ENCODE measurements around the gene BZW1.

The BZW1 gene

DNA sequence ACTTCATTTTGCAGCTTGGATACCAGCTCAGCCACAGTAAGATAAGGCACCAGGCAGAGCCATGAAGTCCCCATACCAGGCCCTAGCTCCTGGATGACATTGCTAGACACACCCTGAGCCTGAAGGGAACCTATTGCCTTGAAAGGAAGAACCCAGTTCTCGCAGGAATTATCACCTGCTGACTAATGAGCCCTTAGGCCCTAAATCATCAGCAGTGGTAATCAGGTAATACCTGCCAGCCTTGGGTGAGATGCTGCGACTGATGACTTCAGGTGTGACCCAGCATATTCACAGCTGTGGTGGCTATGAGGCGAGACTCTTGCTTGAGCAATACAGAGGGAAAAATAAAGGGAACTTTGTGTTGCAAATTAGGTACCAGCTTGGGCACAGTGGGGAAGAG, 27.8 kb downstream of the BZW1 start:
- no peak for TF ChIP-seq POLR2A (IDR thresholded peaks at IDR 0.05; ENCODE audit: low read length)
- no peak for TF ChIP-seq GATA1 (IDR thresholded peaks at IDR 0.05; ENCODE audit: low read depth, low read length)
- no peak for DNase-seq

DNA sequence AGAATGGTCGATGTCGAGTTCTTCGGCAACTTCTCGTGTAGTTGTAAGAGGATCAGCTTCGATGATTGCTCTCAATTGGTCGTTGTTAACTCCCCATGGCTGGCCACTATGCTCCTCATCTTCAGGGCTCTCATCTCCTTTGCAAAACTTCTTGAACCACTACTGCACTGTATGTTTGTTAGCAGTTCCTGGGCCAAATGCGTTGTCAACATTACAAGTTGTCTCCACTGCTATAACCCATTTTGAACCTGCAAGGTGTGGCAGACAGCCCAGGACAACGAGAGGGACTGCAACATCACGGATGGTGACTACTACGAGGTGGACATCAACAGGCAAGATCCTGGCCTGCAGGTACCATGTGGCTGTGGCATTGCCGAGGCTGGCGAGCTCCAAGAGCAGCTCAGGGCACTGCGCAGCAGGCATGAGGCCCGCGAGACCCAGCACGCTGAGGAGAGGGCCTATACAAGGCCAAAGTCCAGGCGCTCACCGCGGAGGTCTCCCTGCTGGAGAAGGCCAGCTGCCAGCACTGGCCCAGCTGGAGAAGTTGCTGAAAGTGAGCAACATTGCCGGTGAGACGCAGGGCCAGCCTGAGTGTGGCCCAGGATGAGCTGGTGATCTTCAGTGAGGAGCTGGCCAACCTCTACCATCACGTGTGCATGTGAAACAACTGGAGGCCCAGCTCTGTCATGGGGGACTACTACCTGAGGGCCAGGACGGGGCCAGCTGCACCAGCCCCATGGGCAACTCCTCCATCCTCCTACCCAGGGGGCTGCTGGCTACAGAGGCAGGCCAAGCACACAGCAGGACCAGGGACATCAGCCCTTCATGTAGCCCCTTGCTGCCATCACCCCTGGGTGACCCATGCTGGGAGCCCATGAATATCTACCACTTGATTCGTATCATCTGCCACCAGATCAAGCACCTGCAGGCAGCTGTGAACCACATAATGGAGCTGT, 32.6 kb downstream of the BZW1 start:
- DNase-seq: no peak
- TF ChIP-seq GATA1 (IDR thresholded peaks at IDR 0.05; ENCODE audit: low read depth, low read length): no peak
- no peak for TF ChIP-seq POLR2A (IDR thresholded peaks at IDR 0.05; ENCODE audit: low read length)

DNA sequence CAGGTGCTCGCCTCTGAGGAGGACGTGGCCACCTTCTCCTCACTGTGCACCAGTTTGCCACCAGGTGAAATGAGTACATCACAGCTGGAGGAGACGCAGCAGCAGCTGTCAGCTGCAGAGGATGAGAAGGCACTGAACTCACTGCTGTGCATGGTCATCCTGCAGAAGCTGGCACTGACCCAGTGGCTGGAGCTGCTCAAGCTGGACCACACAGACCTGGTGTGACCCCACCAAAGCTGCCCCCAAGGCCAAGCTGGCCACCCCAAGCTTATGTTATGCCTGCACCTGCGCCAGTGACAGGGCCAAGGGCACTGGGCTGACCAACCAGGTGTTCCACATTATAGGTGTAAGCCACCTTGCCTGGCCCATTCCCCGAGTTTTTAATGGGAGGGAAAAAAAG, 33.5 kb downstream of the BZW1 start:
- no peak for DNase-seq
- TF ChIP-seq GATA1 (IDR thresholded peaks at IDR 0.05; ENCODE audit: low read depth, low read length) (no peak), POLR2A (IDR thresholded peaks at IDR 0.05; ENCODE audit: low read length) (no peak)

DNA sequence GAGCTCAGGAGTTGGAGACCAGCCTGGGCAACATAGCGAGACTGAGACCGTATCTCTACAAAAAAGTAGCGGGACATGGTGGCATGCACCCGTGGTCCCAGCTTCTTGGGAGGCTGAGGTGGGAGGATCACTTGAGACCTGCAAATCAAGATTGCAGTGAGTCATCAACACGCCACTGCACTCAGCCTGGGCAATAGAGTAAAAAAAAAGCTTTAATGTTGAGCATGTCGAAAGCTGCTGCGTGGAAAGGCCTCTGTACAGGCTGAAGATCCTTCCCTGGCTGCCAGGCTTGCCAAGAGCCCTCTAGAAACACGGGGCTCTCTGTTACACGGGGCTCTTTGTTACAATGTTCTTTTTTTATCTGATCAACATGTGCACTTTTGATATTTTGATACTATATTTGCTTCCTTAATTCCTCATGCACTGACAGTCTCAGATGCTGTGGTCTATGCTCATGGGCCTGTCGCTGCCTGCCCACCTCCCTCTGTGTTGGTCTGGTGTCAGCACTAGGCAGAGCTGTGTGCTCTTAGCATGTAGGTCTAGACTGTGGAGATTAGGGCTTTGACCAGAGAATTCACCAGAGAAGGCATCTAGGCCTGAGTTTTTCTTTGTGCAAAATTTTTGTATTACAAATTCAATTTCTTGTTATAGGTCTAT, 34.1 kb downstream of the BZW1 start:
- no peak for TF ChIP-seq POLR2A (IDR thresholded peaks at IDR 0.05; ENCODE audit: low read length)
- TF ChIP-seq GATA1 (IDR thresholded peaks at IDR 0.05; ENCODE audit: low read depth, low read length): no peak
- DNase-seq: no peak

DNA sequence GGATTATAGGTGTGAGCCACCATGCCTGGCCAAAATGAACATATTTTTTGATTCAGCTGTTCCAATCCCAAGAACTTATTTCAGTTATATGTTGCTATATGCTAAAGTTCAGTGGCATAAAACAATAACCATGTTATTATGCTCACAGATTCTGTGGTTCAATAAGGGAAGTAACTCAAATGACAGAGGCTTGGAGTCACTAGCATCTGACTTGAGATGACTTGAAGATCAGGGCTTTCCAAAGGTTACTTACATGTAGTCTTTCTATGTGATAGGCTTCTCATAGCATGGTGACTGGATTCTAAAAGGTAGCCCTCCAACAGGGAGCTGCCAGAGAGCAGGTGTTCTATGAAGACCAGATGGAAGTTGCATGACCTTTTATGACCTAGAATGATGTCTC, 35.6 kb downstream of the BZW1 start:
- TF ChIP-seq POLR2A (IDR thresholded peaks at IDR 0.05; ENCODE audit: low read length) (no peak), GATA1 (IDR thresholded peaks at IDR 0.05; ENCODE audit: low read depth, low read length) (no peak)
- no peak for DNase-seq

DNA sequence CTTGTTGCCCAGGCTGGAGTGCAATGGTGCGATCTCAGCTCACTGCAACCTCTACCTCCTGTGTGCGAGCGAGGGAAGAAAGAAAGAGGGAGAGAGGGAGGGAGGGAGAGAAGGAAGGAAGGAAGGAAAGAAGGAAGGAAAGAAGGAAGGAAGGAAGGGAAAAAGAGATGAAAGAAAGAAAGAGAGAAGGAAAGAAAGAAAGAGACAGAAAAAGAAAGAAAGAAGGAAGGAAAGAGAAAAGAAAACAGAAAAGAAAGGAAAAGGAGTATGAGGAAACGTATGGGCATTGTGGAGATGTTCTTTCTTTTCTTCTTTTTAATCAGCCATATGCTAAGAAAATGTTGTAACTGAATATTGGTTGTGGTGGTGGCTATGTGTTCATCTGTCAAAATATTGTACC, 36.2 kb downstream of the BZW1 start:
- no peak for TF ChIP-seq GATA1 (IDR thresholded peaks at IDR 0.05; ENCODE audit: low read depth, low read length)
- no peak for TF ChIP-seq POLR2A (IDR thresholded peaks at IDR 0.05; ENCODE audit: low read length)

DNA sequence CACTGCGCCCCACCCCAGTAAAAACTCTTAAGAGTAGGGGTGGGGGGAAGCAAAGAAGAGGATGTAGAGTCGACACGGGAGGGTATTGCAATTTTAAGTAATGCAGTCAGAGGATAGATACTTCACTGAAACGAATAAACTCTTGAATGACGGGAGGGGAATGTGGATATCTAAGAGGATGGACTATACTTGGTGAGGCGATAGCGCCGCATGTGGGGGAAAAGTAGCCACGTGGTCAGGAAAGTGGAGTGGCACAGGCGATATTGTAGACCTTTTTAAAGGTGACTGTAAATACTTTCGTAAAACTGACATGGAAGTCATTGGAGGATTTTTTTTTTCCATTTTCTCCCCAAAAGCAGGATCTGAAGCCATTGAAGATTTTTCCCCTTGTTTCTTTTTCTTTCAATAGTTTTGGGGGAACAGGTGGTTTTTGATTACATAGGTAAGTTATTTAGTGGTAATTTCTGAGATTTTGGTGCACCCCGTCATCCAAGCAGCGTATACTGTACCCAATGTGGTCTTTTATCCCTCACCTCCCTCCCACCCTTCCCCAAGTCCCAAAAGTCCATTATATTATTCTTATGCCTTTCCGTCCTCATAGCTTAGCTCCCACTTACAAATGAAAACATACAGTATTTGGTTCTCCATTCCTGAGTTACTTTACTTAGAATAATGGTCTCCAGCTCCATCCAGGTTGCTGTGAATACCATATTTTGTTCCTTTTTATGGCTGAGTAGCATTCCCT, 39.0 kb downstream of the BZW1 start:
- no peak for TF ChIP-seq GATA1 (IDR thresholded peaks at IDR 0.05; ENCODE audit: low read depth, low read length)
- no peak for TF ChIP-seq POLR2A (IDR thresholded peaks at IDR 0.05; ENCODE audit: low read length)
- DNase-seq: peak in 1 of 2 experiments; percentile 6

More for the DNA sequence above, 36.2 kb downstream of the BZW1 start:
- DNase-seq: no peak

DNA sequence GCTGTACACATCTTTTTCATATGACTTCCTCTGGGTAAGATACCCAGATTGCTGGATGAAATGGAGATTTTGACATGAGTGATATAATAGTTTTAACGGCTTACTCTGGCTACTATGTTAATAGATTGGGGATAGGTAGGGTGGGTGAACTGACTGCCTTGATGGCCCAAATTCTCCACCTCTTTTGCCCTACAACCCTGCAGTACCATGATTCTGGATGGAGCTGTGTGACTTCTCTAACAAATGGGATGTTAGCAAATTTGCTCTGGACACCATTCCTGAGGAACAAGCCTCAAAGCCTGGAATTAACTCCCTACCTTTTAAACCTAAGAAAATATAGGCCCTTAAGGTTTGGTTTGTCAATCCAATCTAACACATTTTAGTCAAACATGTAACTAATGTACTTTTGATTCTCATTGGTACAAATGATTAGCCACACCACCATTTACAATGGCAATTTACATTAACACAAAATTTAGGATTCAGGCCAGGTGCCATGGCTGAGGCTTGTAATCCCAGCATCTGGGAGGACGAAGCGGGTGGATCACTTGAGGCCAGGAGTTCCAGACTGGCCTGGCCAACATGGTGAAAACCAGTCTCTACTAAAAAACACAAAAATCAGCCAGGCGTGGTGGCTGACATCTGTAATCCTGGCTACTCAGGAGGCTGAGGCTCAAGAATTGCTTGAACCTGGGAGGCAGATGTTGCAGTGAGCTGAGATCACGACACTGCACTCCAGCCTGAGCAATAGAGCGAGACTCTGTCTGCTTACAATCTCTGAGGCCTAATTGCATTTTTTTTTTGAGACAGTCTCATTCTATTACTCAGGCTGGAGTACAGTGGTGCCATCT, 39.9 kb downstream of the BZW1 start:
- no peak for TF ChIP-seq GATA1 (IDR thresholded peaks at IDR 0.05; ENCODE audit: low read depth, low read length)
- TF ChIP-seq POLR2A (IDR thresholded peaks at IDR 0.05; ENCODE audit: low read length): no peak
- DNase-seq: no peak

DNA sequence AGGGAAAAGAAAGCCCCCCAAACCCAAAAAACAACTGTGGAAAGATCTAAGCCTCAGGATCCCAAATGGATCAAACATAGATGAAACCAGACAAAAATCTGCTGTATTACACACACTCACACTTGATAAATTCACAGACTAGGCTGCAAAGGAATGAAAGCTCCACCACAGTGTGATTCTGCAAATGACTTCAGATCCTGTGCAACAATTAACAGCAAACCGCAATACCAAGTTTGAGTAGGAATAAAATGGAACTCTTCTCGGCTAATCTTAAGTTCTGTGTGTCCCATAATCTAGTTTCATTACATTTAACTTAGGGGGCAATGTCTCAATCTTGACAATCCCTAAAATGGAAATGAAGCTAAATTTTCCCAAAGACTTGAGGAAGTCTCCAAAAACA, 40.9 kb downstream of the BZW1 start:
- TF ChIP-seq GATA1 (IDR thresholded peaks at IDR 0.05; ENCODE audit: low read depth, low read length): no peak
- no peak for TF ChIP-seq POLR2A (IDR thresholded peaks at IDR 0.05; ENCODE audit: low read length)
- DNase-seq: no peak

DNA sequence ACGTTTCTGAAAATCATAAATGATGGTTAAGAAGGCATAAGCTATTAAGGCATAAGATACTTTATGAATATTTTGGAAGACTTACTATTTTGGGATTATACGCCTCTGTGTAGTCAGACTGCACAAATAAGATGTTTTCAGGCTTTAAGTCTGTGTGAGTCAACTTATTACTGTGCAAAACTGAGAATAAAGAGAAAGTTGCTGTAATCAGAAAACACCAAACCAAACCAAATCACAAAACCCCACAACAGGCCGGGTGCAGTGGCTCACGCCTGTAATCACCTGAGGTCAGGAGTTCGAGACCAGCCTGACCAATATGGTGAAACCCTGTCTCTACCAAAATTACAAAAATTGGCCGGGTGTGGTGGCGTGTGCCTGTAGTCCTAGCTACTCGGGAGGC, 45.1 kb downstream of the BZW1 start:
- DNase-seq: no peak
- no peak for TF ChIP-seq POLR2A (IDR thresholded peaks at IDR 0.05; ENCODE audit: low read length)
- no peak for TF ChIP-seq GATA1 (IDR thresholded peaks at IDR 0.05; ENCODE audit: low read depth, low read length)

DNA sequence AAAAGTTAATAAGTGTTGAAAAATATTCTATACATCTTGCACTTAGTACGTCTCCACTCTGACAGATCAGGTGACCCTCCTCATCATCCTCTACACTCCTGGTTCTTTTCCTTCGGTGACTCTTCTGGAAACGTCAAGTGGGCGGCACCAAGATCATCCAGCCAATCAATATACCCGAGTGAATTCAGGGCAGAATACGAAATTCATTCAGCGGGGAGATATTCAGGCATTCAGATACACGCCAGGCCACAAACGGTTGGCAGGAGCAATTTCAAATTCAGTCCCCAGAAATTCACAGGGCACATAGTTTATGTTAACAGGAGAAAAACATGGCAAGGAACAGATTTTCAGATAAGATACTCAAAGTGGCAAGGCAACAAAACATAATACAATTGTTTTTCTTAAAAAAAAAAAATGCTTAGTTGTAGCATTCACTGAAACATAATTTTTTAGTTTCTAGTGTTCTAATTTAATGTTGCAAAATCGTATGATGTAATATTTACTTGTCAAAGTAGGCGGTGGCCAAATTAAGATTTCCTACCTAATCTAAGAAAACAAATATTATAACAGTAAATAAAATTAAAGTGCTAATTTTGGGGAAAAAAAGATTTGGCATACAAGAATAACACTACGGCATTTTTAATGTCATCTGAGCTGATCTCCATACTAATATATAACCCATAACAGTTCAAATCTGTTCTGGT, 48.5 kb downstream of the BZW1 start:
- no peak for TF ChIP-seq GATA1 (IDR thresholded peaks at IDR 0.05; ENCODE audit: low read depth, low read length)
- no peak for TF ChIP-seq POLR2A (IDR thresholded peaks at IDR 0.05; ENCODE audit: low read length)
- DNase-seq: no peak

DNA sequence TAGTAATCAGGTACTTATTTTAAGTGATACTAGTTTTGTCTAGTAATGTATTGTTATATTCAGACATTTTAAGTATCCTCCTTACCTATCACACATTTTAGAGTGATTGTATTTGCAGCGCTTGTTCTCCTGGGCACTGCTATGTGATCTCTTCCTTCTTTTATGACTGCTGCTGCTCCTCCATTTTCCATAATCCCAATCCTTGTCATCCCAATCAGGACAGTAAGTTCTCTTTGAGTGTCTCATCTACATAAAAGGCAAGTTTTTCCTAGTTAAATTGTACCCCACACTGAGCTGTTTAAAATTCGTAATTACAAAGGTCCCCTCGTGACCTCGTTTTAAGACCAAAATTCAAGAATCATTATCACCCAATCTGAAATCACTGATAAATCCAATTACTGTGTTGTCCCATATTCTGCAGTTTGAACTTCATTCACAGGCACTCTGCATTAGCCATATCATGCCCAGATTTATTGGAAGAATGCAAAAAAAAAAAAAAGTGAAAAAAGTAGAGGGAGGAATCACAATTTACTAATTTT, 50.0 kb downstream of the BZW1 start:
- TF ChIP-seq POLR2A (IDR thresholded peaks at IDR 0.05; ENCODE audit: low read length) (no peak), GATA1 (IDR thresholded peaks at IDR 0.05; ENCODE audit: low read depth, low read length) (no peak)
- DNase-seq: peak in 1 of 2 experiments; percentile 18

Data from erythroblast (primary cell).